ENCODE results near the gene LDLRAD1.

GRCh38 chr1:54009406-54009805, 8.6 kb downstream of the LDLRAD1 start:
- TF ChIP-seq CTCF (optimal IDR thresholded peaks at IDR 0.05 in 1 of 3, IDR thresholded peaks at IDR 0.05 in 1 of 3, conservative IDR thresholded peaks at IDR 0.05 in 1 of 3; ENCODE audit: extremely low read depth in 1 of 3, insufficient read depth in 2 of 3, low read length in 3 of 3), result no peak
- no peak for TF ChIP-seq EZH2 (IDR thresholded peaks at IDR 0.05; ENCODE audit: low read length)

Data from keratinocyte (primary cell).